Mesothelial cell of epicardium (in vitro differentiated cells): Measurements from ENCODE around the gene SMAD3. TPM values are rescaled to one million over a fixed set of nuclear protein-coding genes. Genes with fewer than 3 reads are reported as not detected.
"Not testable (repeated sequence)": the region's sequence is repeated elsewhere in the genome, so short reads cannot be mapped to it uniquely, and the experiment has no call there.

ENCODE experiments used
- DNase-seq, 2 experiments: peaks; one replicate each; pipeline ENCODE4 v3.0.0; 2021; ENCODE audit warnings: low spot score in 2 of 2; ENCODE audit not compliant: unreplicated experiment in 2 of 2
- H3K27ac Mint-ChIP-seq: 2 replicates; pipeline ENCODE4 v1.8.0; 2021; ENCODE audit warnings: mixed read lengths
- H3K27me3 Mint-ChIP-seq: 2 replicates; pipeline ENCODE4 v1.8.0; 2021; ENCODE audit warnings: low read depth, mixed read lengths
- H3K36me3 Mint-ChIP-seq: 2 replicates; pipeline ENCODE4 v1.8.0; 2021; ENCODE audit warnings: mixed read lengths
- H3K4me1 Mint-ChIP-seq: 2 replicates; pipeline ENCODE4 v1.8.0; 2021; ENCODE audit warnings: mixed read lengths
- H3K4me3 Mint-ChIP-seq: 2 replicates; pipeline ENCODE4 v1.8.0; 2021; ENCODE audit warnings: mild to moderate bottlenecking, moderate library complexity, mixed read lengths
- H3K9me3 Mint-ChIP-seq: 2 replicates; pipeline ENCODE4 v1.8.0; 2021; ENCODE audit warnings: mixed read lengths
- total RNA-seq: library from RNA; stranded (reverse); gene quantifications from 3 replicates; pipeline ENCODE4 v1.2.1, GENCODE V29; 2021
- TF ChIP-seq, protein P1 (sequence below): fragments of 200-600 bp; sonication (generic); IDR thresholded peaks from one replicate; pipeline ENCODE4 v1.5.0; 2021; ENCODE audit warnings: antibody characterized with exemption; ENCODE audit not compliant: unreplicated experiment

Gene SMAD3
- total RNA-seq, 1 donor from 2014 or later: 96.2 TPM

DNA sequence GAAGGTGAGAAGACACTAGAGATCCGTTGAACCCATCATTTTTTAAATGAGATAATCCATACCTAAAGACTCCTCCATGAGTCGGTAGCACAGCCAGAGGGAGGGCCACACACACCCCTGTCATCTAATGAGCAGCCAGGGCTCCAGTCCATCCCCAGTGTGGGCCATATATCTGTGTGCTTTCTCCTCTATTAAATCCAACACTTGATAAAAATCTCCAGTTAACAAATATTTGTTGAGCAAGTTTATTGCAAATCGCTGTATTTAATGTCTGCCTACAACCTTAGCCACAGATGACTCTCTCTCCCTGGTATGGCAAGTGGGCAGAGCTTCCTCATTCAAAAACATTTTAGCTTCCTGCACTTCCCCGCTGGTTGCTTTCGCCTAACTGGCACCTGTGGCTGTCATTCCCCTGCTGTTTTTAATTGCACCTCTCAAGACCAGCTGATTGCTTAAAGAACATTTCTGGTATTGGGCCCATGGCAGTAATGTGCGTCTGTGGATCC, 82.8 kb downstream of the SMAD3 start:
- no peaks in the 10 kb centered on the region for H3K36me3 Mint-ChIP-seq
- H3K27ac Mint-ChIP-seq: peak overlapping the region; percentile 90
- DNase-seq: no peak
- H3K27me3 Mint-ChIP-seq: no peaks in the 10 kb centered on the region
- H3K4me1 Mint-ChIP-seq: peaks cover 58% of the 10 kb centered on the region
- no peak overlapping the region for H3K4me3 Mint-ChIP-seq
- TF ChIP-seq, protein P1, sequence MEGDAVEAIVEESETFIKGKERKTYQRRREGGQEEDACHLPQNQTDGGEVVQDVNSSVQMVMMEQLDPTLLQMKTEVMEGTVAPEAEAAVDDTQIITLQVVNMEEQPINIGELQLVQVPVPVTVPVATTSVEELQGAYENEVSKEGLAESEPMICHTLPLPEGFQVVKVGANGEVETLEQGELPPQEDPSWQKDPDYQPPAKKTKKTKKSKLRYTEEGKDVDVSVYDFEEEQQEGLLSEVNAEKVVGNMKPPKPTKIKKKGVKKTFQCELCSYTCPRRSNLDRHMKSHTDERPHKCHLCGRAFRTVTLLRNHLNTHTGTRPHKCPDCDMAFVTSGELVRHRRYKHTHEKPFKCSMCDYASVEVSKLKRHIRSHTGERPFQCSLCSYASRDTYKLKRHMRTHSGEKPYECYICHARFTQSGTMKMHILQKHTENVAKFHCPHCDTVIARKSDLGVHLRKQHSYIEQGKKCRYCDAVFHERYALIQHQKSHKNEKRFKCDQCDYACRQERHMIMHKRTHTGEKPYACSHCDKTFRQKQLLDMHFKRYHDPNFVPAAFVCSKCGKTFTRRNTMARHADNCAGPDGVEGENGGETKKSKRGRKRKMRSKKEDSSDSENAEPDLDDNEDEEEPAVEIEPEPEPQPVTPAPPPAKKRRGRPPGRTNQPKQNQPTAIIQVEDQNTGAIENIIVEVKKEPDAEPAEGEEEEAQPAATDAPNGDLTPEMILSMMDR: no peak
- no peaks in the 10 kb centered on the region for H3K9me3 Mint-ChIP-seq

DNA sequence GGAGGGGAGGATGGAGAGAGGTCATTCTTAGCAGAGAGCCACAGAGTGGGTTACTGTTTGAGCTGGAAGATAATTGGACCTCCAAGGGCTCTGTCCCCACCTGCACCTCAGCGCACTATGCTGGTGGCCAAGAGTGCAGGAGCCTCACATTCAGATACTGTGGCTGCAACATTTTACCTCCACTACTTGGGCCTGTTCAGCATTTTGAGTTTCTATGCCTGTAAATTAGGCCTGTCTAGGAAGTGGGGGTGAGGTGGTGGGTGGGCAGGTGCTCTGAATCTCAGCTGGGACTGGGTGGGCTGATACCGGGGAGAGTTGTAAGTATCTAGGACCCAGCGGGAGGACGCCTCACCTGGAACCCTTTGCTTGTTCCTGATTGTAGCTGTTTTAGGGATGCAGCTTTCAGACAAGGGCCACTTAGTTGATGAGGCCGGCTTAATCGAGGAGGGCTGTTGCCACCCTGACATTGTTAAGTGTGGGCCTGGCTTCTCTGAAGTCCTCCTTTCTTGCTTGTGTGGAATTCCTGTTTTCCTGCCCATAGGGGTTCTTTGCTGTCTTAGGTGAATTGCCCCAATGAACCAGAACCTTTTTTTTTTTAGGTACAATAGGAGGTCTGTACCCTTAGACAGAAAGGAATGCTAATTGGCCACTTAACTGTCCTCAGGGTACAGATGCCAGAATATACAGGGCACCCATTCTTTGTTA, 83.8 kb downstream of the SMAD3 start:
- TF ChIP-seq, protein P1: no peak
- H3K4me1 Mint-ChIP-seq: peaks cover 53% of the 10 kb centered on the region
- H3K4me3 Mint-ChIP-seq: no peak overlapping the region
- no peaks in the 10 kb centered on the region for H3K27me3 Mint-ChIP-seq
- DNase-seq: no peak
- H3K27ac Mint-ChIP-seq: peak overlapping the region; percentile 91
- no peaks in the 10 kb centered on the region for H3K9me3 Mint-ChIP-seq
- peaks cover 5% of the 10 kb centered on the region for H3K36me3 Mint-ChIP-seq

DNA sequence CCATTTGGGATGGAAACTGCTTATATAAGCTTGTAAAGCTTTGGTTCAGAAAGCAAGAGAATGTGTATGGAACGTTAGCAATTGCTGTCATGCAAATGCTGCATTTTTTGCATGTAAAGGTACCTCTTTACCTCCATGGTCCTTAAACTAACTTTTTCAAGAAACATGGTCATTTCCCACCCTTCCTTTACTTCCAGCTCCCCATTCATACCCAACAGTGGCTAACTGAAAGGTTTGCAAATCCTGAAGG, 84.3 kb downstream of the SMAD3 start:
- no peak for DNase-seq
- H3K4me3 Mint-ChIP-seq: no peak overlapping the region
- peak overlapping the region; percentile 91 for H3K27ac Mint-ChIP-seq
- no peaks in the 10 kb centered on the region for H3K9me3 Mint-ChIP-seq
- TF ChIP-seq, protein P1: no peak
- no peaks in the 10 kb centered on the region for H3K27me3 Mint-ChIP-seq
- peaks cover 51% of the 10 kb centered on the region for H3K4me1 Mint-ChIP-seq
- H3K36me3 Mint-ChIP-seq: peaks cover 6% of the 10 kb centered on the region

DNA sequence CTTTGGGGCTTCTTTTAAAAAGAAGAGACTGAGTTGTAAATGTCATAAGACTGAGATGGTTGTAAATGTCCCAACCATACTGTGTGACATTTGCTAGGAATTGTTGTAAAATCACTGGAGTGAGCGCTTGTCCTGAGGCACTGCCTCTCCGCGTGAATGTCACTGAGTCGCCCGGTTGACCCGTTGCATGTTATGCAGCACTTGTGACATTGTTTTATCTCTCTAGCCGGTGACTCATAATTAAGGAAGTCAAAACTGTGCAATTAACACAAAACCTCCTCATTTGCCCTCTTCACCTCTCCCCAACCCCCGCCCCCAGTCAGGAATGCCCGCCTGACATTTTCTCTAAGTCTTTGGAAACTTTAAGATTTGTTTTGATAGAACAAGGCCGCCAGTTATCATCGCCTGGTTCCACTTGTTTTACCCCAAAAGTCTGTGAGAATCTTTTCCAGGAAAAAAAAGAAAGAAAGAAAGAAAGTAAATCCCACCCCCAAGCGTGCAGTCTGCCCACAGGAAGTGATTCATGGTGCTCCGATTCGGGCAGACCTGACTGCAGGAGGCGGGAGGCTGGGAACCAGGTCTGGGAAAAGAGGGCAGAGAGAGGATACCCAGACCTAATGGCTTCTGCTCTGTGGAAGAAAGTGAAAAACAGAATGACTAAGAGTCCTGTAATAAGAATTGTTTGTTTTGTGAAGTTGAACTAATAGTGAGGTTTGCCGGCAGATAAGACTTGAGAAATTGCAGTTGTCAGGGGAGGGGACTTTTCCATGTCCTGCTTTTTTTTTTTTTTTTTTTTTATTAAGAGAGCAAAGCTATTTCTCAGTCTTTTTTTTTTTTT, 84.8 kb downstream of the SMAD3 start:
- H3K27me3 Mint-ChIP-seq: no peaks in the 10 kb centered on the region
- no peak for DNase-seq
- peak overlapping the region; percentile 91 for H3K27ac Mint-ChIP-seq
- TF ChIP-seq, protein P1: no peak
- peaks cover 49% of the 10 kb centered on the region for H3K4me1 Mint-ChIP-seq
- no peaks in the 10 kb centered on the region for H3K9me3 Mint-ChIP-seq
- H3K4me3 Mint-ChIP-seq: peak overlapping the region; percentile 28
- peaks cover 7% of the 10 kb centered on the region for H3K36me3 Mint-ChIP-seq

DNA sequence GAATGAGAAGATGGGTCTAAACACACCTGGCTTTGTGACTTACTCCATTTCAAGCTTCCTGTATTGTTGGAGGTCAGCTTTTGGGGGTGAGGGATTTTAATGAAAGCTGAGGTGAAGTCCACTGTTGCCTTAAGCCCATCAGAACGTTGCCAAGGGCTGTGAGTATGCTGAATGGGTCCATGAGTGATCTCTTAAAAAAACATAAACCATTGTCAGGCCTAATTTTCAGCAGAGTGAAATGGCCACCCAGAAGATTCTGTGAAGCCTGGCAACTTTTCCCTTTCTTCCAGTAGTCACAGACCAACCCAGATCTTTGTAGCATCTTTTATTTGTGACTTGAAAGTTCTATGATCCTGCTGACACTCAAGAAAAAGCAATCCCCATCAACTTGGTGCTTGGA, 87.0 kb downstream of the SMAD3 start:
- Mint-ChIP-seq H3K27ac (peak overlapping the region; percentile 76), H3K9me3 (peaks cover 7% of the 10 kb centered on the region), H3K4me3 (no peak overlapping the region), H3K4me1 (peaks cover 32% of the 10 kb centered on the region), H3K36me3 (peaks cover 18% of the 10 kb centered on the region), H3K27me3 (no peaks in the 10 kb centered on the region)
- TF ChIP-seq, protein P1: no peak
- no peak for DNase-seq

DNA sequence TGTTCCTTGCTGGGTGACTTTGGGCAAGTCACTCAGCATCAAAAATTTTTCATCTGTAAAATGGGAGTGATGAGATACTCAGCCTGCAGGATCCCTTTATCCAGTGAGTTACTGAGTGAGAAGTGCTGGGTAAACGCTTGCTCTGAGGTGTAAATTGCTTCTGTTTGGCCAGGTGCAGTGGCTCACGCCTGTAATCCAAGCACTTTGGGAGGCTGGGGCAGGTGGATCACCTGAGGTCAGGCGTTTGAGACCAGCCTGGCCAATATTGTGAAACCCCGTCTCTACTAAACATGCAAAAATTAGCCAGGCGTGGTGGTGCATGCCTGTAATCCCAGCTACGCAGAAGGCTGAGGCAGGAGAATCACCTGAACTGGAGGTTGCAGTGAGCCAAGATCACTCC, 87.6 kb downstream of the SMAD3 start:
- H3K27ac Mint-ChIP-seq: peak overlapping the region; percentile 53
- not testable (repeated sequence) for H3K27me3 Mint-ChIP-seq

More for the DNA sequence above, 87.6 kb downstream of the SMAD3 start:
- H3K36me3 Mint-ChIP-seq: peaks cover 18% of the 10 kb centered on the region
- H3K4me3 Mint-ChIP-seq, H3K9me3 Mint-ChIP-seq, DNase-seq: not testable (repeated sequence)
- peaks cover 30% of the 10 kb centered on the region for H3K4me1 Mint-ChIP-seq
